ENCODE measurements around the gene GPR37L1.

The GPR37L1 gene, protein sequence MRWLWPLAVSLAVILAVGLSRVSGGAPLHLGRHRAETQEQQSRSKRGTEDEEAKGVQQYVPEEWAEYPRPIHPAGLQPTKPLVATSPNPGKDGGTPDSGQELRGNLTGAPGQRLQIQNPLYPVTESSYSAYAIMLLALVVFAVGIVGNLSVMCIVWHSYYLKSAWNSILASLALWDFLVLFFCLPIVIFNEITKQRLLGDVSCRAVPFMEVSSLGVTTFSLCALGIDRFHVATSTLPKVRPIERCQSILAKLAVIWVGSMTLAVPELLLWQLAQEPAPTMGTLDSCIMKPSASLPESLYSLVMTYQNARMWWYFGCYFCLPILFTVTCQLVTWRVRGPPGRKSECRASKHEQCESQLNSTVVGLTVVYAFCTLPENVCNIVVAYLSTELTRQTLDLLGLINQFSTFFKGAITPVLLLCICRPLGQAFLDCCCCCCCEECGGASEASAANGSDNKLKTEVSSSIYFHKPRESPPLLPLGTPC

DNA sequence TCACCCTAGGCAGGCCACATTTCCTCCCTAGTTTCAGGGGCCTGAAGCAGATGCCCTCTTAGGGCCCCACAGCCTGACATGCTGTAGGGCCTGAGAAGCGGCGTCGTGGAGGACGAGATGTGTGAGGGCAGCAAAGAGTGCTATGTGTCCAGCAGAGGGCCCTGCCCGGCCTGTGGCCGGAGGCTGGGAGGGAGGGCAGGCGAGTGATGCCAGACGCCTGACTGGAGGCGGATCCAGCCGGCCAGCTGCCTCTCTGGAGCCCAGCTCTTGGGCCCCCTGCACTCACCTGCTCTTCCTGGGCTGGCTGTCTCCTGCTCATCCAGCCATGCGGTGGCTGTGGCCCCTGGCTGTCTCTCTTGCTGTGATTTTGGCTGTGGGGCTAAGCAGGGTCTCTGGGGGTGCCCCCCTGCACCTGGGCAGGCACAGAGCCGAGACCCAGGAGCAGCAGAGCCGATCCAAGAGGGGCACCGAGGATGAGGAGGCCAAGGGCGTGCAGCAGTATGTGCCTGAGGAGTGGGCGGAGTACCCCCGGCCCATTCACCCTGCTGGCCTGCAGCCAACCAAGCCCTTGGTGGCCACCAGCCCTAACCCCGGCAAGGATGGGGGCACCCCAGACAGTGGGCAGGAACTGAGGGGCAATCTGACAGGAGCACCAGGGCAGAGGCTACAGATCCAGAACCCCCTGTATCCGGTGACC is at the start of gene GPR37L1:
Gene GPR37L1, plus strand, starts transcription at position 279 of the 697 bp plus-strand sequence. Its CDS starts 47 bp downstream, at position 326.
- no peak for DNase-seq (ENCODE audit: extremely low read depth in 1 of 2, low read depth in 1 of 2)

DNA sequence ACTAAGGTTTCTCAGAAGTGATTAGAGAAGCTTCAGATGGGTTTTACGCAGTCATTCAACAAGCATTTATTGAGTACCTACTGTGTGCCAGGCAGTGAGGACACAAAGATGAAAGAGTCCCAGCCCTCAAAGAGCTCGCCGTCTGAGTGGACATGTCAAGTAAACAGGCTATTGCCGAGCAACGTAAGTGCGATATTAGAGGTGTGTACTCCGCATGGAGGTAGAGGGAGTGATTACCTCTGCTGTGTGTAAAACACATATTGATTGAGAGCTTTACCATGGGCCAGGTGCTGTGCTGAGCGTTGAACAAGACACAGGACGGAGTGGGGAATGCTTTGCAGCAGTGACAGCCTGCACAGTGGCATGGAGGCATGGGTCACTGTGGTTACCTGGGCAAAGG is 49.5 kb upstream of the GPR37L1 start:
- DNase-seq (ENCODE audit: extremely low read depth in 1 of 2, low read depth in 1 of 2) = no peak

DNA sequence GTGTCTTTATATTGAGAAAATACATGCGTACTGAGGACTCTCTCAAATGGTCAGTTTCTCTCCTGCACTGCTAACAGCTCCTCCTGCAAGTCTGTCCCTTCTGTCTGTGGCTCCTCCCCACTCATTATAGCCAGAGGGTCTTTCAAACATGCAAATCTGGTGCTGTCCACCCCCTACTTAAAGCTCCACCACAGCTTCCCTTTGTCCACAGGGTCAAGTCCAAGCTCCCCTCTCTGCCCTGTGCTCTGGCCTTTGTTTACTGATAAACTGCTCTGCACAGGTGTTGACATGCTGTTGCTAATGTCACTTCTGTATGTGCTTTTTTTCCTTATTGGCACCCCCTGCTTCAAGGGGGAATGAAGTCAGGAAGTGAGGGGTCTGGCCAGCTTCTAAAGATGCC is 47.7 kb upstream of the GPR37L1 start:
- DNase-seq (ENCODE audit: extremely low read depth in 1 of 2, low read depth in 1 of 2) = no peak

DNA sequence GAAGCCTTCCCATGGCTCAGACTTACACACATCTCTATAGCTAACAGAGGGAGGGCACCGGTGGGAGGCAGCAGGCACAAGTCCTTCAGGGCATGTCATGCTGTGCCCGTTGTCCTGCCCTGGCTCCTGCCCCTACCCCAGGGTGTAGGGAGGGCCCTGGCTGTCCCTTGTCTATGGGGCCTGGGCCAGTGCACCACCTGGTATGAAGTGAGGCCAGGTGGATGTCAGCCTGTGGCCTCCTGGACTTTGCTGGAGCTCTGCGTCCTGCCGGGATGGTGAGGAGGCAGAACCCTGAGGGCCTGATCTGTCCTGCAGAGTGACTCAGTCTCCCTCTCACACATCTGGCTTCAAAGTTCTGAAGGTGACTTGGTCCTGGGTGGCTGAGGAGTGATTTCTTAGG is 47.3 kb upstream of the GPR37L1 start:
- DNase-seq (ENCODE audit: extremely low read depth in 1 of 2, low read depth in 1 of 2) = no peak

DNA sequence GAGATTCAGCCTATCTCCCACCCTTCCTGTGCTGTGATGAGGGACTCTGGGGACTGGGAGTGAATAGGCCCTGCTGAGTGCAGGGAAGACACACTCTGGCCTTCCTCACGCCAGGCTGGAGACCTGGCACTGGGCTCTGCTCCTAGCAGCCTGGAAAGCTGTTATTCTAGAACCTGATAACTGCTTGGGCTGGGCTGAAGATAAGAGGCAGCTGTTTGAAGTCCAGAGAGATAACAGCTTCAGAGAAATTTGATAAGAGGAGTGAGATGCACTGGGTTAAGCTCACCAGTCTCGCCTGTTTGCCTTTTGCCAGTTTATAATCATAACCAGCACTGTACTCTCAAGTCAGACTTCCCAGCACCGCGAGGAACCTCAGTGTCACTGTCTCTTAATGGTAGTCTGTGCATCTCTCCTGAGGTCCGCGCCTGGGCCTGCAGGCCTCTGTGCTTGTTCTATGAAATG is 46.6 kb upstream of the GPR37L1 start:
- no peak for DNase-seq (ENCODE audit: extremely low read depth in 1 of 2, low read depth in 1 of 2)

DNA sequence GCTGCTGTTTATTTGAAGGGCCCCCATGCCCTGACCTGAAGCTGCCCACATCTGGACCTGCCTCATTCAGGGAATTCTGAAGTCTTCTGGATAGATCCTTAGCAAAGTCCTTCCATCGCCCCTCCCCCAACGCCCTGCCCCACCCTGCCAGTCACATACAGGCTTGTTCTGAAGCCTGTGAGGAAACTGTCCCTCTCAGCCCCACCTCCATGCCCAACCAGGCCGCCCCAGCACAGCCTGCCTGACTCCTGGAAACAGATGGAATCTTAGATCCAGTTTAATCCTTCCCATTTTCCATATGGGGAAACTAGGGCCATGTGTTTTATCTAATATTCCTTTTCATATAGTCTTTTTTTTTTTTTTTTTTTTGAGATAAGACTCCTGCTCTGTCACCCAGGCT is 44.5 kb upstream of the GPR37L1 start:
- no peak for DNase-seq (ENCODE audit: extremely low read depth in 1 of 2, low read depth in 1 of 2)

DNA sequence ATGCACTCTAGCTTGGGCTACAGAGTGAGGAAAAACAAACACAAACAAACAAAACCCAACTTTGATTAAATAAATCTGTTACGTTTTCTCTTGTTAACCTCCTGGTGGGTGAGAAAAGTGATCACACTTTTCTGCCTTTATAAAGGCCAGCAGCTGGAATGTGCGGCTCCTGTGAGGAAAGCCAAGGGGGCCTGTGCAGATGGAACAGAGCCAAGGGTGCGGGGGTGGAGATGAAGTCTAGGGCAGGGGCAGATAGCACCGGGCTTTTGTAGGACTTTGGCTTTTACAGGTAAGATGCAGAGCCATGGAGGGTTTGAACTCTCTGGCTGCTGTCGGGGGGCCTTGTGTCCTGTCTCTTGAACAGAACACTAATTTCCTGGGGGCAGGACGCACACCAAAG is 40.7 kb upstream of the GPR37L1 start:
- DNase-seq (ENCODE audit: extremely low read depth in 1 of 2, low read depth in 1 of 2) = no peak

DNA sequence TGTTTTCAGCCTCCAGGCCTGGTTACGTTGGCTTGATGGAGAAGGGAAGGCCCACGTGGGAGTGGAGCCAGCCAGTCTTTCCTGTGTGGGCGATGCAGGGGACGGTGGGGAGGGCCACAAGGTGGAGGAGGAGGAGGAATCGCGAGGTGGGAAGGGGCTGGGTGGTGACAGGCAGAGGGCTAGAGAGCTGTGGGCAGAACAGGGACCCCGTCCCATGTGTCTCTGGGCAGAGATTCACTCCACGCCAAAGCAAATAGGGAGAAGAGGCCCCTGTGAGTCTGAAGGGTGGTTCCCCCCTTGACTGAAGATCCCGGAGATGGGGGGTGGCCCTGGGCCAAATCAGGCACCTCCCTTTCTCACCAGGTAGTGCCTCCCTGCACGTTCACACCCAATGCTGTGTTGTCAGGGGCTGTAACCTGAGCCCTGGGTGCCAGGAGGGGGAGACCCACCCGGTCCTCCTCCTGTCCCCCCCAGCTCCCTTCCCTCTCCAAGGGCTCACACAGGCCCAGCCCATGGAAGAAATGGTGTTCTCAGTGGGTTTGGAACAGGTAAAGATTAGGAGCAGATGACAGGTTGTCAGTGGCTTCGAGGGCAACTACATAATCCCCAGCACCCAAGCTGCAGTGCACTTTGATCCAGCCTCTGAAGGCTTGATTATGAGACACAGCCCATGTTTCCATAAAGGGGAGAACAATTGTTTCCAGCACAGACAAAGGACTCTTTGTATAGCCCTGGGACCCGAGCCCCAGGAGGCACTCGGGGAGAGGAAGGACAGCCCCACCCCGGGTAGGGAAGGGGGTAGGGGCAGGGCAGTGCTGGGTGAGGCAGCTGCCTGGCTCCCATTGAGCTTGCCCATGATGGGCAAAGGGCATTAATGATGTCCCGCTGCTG is 37.7 kb upstream of the GPR37L1 start:
- DNase-seq (ENCODE audit: extremely low read depth in 1 of 2, low read depth in 1 of 2) = no peak

DNA sequence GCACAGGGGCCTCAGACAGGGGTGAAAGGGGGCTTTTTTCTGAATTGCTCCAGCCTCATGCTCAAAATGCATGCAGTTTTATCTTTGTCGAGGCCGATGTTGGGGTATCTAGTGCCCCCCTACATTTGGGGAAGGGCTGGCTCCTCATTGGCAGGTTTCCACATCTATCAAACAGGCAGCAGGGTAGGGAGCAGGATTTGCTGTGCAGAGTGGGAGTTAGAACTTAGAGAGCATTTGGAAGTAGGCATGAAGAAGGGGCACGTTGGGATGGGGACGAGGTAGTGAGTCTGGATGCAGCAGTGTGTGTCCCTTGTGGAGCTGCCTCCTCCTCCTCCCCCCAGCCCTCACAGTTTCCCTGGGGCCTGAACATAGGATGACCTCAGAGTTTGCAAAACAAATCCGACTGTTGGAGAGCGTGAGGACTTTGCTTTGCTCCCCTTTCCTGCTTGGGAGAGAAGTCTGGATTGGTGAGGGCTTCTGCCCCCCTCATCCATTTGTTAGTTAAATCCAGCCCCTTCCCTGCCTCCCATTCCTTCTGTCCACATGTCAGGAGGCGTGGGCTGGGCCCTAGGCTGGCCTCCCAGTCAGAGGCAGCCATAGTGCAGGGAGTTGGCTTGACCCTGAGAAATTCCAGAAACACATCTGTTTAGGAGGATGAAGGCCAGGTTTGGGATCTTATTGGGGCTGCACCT is 36.9 kb upstream of the GPR37L1 start:
- DNase-seq (ENCODE audit: extremely low read depth in 1 of 2, low read depth in 1 of 2) = no peak

DNA sequence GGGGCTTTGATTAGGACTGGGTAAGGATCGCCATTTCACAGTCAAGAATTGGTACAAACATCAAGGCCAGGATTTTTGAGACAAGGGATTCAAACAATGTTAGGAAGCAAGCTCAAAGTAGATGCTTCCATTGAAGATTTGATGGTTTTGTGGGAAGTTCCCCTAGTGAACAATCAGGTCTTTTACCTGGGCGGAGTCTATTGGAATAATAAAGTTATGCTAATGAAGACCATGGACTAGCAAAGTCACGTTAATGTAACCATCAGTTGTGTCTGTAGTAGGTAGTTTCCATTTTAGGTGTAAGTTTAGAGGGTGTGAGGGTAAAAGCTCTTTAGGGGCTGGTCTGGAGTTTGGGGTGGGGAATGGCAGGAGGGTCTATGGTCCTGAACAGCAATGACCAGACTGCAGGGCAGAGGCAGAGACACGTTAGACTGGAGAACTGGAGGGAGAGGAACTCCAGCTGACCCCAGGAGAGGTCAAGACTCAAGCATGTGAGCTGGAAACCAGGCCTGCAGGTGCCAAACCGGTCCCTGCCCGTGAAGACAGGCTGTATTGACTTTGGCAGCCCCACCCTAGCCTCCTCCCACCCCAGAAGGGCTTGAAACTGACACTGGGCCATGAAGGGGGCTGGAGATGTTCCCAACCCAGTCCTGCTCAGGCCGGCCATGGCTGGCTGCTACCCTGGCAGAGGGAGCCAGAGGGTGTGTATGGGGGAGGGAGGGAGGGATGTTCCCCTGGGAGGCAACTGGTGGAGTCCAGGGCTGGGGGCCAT is 36.0 kb upstream of the GPR37L1 start:
- DNase-seq (ENCODE audit: extremely low read depth in 1 of 2, low read depth in 1 of 2) = no peak

DNA sequence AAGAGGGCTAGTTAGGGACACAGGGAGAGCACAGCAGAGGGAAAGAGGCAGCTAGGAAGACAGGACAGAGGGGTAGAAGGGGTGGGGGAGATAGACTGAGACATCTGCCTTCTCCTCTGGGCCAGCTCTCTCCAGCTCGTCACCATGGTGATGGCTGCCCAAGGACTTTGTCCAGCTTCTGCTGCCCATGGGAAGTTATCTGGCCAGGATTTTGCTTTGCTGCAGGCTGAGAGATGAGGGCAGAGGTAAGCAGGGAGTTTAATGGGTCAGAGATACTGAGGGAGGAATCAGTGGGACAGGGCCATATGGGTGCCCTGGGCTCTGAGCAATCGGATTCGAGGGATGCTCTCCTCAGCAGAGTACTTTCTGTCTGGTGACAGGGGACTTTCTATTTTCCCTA is 34.5 kb upstream of the GPR37L1 start:
- DNase-seq (ENCODE audit: extremely low read depth in 1 of 2, low read depth in 1 of 2) = no peak

DNA sequence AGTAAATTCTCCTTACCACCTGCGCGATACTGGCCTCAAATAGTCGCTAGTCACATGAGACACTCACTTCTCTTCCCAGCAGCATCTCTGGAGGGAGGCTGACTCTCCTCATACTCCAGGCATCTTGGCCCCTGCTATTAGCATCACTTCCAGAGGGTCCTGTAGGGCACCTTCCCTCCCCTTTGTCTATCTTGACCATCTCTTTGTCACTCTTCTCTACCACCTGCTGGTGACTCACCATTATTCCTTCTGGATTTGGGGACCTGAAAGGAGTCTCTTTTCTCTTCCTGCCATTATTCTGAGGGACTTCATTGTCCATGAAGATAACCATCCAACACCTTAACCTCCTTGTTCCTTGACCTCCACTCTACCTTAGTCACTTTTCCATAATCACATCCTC is 31.7 kb upstream of the GPR37L1 start:
- DNase-seq (ENCODE audit: extremely low read depth in 1 of 2, low read depth in 1 of 2) = no peak

DNA sequence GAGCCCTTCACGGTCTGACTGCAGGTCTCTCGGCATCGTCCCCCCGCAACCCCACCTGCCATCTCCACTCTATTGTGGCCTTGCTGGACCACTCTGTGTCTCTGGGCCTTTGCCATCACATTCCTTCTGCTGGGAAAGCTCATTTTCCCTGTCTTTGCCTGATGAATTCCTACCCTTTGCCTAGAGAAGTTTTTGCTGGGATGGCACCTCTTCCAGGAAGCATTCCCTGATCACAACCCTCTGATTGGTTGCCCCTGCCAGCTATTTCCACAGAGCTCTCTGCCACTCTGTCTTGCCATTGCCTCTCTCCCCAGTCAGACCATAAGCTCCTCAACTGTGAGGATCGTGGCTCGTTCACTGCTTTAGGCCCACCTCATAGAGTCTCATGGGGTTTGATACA is 28.9 kb upstream of the GPR37L1 start:
- DNase-seq (ENCODE audit: extremely low read depth in 1 of 2, low read depth in 1 of 2) = no peak

DNA sequence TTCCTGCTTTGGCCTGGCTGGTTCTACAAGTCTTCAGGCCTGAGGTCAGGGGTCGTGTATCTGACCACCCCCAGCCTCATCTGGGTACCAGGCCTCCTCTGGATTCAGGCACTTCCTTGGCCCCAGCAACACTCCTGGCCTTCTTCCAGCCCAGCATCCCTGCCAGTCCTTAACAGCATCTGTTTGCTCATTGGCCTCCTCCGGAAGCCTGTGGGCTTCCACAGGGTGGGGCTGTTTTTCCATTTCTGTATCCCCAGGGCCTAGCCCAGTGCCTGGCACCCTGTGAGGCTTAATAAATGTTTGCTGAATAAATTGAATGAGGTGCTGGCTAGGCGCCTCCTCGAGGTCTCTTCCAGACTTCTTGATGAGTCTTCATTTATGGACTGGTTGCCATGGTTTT is 21.5 kb upstream of the GPR37L1 start:
- DNase-seq (ENCODE audit: extremely low read depth in 1 of 2, low read depth in 1 of 2) = no peak

DNA sequence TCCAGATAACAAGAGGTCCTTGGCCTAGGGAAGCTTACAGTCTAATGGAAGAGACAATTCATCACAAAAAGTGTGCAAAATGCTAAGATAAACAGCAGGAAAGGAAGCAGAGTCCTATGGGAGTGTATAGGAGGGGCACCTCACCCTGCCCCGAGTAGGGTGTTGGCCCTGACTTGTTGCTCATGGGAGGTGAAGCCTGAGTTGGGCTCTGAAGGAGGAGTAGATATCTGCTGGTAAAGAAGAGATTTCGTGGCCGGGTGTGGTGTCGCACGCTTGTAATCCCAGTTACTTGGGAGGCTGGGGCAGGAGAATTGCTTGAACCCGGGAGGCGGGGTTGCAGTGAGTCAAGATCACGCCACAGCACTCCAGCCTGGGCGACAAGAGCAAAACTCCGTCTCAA is 18.6 kb upstream of the GPR37L1 start:
- no peak for DNase-seq (ENCODE audit: extremely low read depth in 1 of 2, low read depth in 1 of 2)

DNA sequence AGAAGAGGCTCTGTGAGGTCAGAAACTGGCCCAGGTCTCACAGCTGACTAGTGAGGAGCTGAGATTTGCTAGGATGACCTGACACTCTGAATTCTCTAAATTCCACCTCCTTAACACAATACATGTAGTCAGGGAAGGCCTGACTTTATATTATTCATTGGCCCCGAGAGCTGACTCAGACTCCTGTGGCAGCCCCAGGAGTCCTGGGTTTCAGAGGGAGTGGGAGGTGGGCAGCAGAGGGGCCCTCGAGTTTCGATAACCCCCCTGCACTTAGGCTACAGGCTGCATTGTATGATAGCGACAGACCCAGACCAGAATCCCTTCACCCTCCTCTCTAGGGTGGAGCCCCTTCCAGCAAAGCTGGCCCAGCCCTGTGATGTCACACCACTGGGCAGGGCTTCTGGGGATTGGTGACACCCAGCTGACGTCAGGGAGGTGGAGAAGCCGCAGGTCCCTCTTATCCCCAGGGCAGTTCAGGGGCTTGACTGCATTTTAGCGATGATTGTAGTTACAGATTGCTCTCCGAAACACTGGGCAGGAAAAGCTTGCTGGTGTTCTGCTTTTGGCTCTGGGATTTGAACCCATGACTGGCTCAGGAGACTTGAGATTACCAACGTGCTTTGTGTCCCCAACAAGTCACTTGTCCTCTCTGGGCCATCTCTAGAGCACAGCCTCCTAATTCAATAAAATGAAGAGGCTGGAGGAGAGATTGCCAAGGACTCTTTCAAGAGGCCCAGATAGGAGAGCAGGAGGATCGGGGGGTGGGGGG is 17.0 kb upstream of the GPR37L1 start:
- no peak for DNase-seq (ENCODE audit: extremely low read depth in 1 of 2, low read depth in 1 of 2)

DNA sequence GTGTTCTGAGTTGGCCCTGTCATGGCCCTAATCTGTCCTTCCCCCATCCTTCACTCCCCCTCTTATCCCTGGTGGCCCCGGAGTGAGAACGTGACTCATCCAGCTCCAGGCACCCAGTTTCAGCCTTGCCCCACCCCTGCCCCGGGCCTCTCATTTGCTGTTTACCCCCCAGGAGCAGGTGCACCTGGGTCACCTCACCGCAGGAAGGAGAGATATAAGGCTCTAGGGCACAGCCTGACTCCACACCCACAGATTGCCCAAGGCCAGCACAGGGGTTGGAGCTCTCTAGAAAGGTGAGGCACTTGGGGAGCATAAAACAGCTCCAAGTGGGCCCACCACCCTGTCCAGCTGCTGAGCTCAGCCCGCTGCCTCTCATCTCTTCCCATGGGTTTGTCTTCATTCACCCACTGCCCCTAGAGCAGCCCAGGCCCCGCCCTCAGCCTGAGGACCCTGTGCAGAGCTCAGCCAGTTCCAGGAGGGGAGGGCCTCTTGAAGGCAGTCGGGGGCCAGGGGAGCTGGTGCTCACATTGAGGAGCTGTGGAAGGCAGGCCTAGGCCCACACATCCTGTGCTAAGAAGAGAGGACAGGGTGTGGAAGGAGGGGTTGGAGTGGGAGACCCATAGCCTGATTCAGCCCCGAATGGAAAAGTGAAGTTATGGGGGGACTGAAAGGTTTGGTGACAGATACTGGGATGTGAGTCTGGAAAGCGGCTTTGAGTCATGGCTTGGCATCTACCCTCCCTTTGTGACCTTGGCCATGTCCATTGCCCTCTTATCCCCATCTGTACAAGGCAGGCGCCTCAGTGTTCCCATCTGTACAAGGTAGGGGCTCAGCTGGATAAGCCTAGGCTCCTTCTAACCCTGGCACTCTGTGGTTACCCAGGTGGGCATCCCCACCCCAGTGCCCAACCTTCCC is 16.1 kb upstream of the GPR37L1 start:
- no peak for DNase-seq (ENCODE audit: extremely low read depth in 1 of 2, low read depth in 1 of 2)

DNA sequence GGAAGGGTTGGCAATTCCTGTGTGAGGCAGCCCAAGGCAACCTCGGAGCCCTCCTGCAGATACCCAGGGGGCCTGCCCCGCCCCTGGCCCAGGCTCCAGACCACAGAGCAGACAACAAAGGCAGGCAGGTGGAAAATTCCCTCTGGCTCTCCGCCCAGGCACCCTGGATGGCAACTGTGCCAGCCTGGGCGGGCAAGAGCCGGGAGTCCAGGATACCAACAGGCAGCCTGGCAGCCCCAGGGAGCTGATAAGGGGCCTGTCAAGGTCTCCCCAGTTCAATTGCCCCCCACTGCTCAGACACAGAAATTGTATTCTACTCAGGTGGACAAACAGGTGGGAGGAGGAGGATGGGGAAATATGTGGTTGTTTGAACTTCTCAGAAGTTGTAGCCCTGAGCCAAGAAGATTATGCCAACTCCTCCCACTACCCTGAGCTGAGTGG is 15.4 kb upstream of the GPR37L1 start:
- DNase-seq (ENCODE audit: extremely low read depth in 1 of 2, low read depth in 1 of 2) = no peak

Measured in activated CD8-positive, alpha-beta memory T cell treated with anti-CD3 and anti-CD28 coated beads for 1 hour (primary cell).